ENCODE data around the gene ATG4D.

ATG4D gene

DNA sequence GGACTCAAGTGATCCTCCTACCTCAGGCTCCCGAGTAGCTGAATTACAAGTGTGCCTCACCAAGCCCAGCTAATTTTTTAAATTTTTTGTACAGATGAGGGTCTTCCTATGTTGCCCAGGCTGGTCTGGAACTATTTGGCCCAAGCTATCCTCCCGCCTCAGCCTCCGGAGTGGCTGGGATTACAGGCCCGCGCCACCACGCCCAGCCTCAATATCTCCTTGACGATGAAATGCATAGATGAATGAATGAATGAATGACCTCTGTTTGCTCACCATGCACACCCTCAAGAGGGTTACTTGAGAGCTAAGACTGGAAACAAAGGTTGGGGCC, 58.3 kb downstream of the ATG4D start (continued):
- TF ChIP-seq, protein P1, sequence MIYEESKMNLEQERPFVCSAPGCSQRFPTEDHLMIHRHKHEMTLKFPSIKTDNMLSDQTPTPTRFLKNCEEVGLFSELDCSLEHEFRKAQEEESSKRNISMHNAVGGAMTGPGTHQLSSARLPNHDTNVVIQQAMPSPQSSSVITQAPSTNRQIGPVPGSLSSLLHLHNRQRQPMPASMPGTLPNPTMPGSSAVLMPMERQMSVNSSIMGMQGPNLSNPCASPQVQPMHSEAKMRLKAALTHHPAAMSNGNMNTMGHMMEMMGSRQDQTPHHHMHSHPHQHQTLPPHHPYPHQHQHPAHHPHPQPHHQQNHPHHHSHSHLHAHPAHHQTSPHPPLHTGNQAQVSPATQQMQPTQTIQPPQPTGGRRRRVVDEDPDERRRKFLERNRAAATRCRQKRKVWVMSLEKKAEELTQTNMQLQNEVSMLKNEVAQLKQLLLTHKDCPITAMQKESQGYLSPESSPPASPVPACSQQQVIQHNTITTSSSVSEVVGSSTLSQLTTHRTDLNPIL (CRISPR knock-in tag; IDR thresholded peaks at IDR 0.05; ENCODE audit: low read depth) = no peak
- TF ChIP-seq GLIS3 (CRISPR knock-in tag; IDR thresholded peaks at IDR 0.05) = no peak
- no peak for TF ChIP-seq PPARA (CRISPR knock-in tag; IDR thresholded peaks at IDR 0.05; ENCODE audit: borderline replicate concordance)
- TF ChIP-seq RARB (CRISPR knock-in tag; IDR thresholded peaks at IDR 0.05) = no peak
- TF ChIP-seq OSR1 (CRISPR knock-in tag; IDR thresholded peaks at IDR 0.05) = no peak
- TF ChIP-seq, protein P2, sequence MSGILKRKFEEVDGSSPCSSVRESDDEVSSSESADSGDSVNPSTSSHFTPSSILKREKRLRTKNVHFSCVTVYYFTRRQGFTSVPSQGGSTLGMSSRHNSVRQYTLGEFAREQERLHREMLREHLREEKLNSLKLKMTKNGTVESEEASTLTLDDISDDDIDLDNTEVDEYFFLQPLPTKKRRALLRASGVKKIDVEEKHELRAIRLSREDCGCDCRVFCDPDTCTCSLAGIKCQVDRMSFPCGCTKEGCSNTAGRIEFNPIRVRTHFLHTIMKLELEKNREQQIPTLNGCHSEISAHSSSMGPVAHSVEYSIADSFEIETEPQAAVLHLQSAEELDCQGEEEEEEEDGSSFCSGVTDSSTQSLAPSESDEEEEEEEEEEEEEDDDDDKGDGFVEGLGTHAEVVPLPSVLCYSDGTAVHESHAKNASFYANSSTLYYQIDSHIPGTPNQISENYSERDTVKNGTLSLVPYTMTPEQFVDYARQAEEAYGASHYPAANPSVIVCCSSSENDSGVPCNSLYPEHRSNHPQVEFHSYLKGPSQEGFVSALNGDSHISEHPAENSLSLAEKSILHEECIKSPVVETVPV (CRISPR knock-in tag; IDR thresholded peaks at IDR 0.05) = no peak
- no peak for TF ChIP-seq TOX (CRISPR knock-in tag; IDR thresholded peaks at IDR 0.05; ENCODE audit: borderline replicate concordance)
- TF ChIP-seq ISL1 (CRISPR knock-in tag; IDR thresholded peaks at IDR 0.05) = no peak
- TF ChIP-seq ZNF8 (CRISPR knock-in tag; IDR thresholded peaks at IDR 0.05) = no peak
- TF ChIP-seq ESRRG (CRISPR knock-in tag; IDR thresholded peaks at IDR 0.05) = no peak

DNA sequence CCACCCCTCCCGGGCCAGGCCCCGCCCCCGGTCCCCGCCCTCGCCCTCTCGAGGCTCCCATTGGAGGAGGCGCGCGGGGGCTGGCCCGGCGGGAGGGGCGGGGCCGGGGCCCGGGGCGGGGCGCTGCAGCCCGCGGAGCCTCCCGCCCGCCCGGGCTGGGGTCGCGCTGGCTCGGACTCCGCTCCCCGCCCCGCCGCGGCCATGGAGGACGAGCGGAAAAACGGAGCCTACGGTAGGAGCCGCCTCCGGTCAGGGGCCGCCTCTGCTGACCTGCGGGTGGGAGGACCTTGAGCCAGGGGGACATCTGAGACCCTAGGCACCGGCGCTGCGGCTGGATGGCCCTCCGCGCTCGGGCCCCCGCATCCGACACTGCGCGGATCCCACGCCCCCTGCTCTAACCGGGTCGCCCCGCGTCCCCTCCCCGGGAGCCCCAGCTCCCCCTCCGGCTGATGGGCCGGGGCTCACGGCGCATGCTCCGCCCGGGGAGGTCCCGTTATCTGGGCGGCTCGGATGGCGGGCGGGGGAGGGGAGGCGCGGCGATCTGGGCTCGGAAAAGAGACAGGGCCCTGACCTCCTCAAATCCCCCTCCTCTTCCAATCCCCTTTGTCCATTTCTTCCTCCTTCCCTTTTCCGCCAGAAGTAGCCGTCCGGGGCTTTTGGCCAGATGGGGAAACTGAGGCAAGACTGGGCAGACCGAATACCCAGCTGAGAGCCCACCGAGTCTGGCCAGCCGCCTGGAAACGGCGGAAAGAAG, 58.8 kb downstream of the ATG4D start:
- ATAC-seq = peak; percentile 96

More for the DNA sequence above, 58.8 kb downstream of the ATG4D start:
- no peak for TF ChIP-seq SNAI2 (CRISPR knock-in tag; IDR thresholded peaks at IDR 0.05)
- TF ChIP-seq, protein P1 (CRISPR knock-in tag; IDR thresholded peaks at IDR 0.05; ENCODE audit: low read depth) = no peak
- no peak for TF ChIP-seq OSR1 (CRISPR knock-in tag; IDR thresholded peaks at IDR 0.05)
- TF ChIP-seq BACH2 (CRISPR knock-in tag; IDR thresholded peaks at IDR 0.05; ENCODE audit: borderline replicate concordance) = no peak
- TF ChIP-seq TCF4 (CRISPR knock-in tag; IDR thresholded peaks at IDR 0.05; ENCODE audit: borderline replicate concordance) = no peak
- TF ChIP-seq ZNF8 (CRISPR knock-in tag; IDR thresholded peaks at IDR 0.05) = no peak
- TF ChIP-seq, protein P2 (CRISPR knock-in tag; IDR thresholded peaks at IDR 0.05) = no peak
- TF ChIP-seq ZFP3 (CRISPR knock-in tag; IDR thresholded peaks at IDR 0.05) = no peak
- TF ChIP-seq ZNF565 (CRISPR knock-in tag; conservative IDR thresholded peaks at IDR 0.05; ENCODE audit: low read depth) = no peak
- TF ChIP-seq GLIS3 (CRISPR knock-in tag; IDR thresholded peaks at IDR 0.05) = no peak
- TF ChIP-seq ZFP30 (CRISPR knock-in tag; IDR thresholded peaks at IDR 0.05) = no peak
- TF ChIP-seq ZC3H10 (CRISPR knock-in tag; IDR thresholded peaks at IDR 0.05) = no peak
- no peak for TF ChIP-seq CSDC2 (CRISPR knock-in tag; IDR thresholded peaks at IDR 0.05)
- TF ChIP-seq ARNTL (CRISPR knock-in tag; IDR thresholded peaks at IDR 0.05; ENCODE audit: borderline replicate concordance, low read depth) = no peak

Measured in SK-N-SH treated with all-trans-retinoic acid at 6 μM for 48 hours (cell line).